GM12878 (cell line): ENCODE results near the gene BCAS4. TPM values are rescaled to one million over a fixed set of nuclear protein-coding genes. Genes with fewer than 3 reads are reported as not detected.

ENCODE experiments used
- ATAC-seq: fragments of 200-7000 bp; cut with Tn5 transposase; 3 replicates; pipeline ENCODE4 v1.9.1; 2020; ENCODE audit warnings: mild to moderate bottlenecking, moderate library complexity
- BruUV-seq: library from RNA; stranded (reverse); fragments of 400-500 nt; replicated peaks from 2 replicates; lab custom pipeline; 2021; lab: Mats Ljungman, UMichigan
- CTCF ChIA-PET: fragments of 300-600 bp; sonication (Branson Sonifier 250); formaldehyde crosslinking; extraction: SDS; loops from one replicate; lab custom pipeline; 2021; ENCODE audit warnings: inconsistent platforms; lab: Yijun Ruan, JAX
- POLR2A ChIA-PET: fragments of 350-600 bp; formaldehyde crosslinking; extraction: SDS; loops from one replicate; lab custom pipeline; 2021; ENCODE audit warnings: inconsistent platforms; lab: Charles Lee
- RAD21 ChIA-PET: fragments of 300-600 bp; sonication (Branson Sonifier 250); formaldehyde crosslinking; loops from one replicate; lab custom pipeline; 2023; ENCODE audit warnings: antibody characterized with exemption; ENCODE audit not compliant: unreplicated experiment; lab: Charles Lee
- SMC1A ChIA-PET: fragments of 300-600 bp; sonication (Branson Sonifier 250); formaldehyde crosslinking; loops from one replicate; lab custom pipeline; 2023; ENCODE audit not compliant: unreplicated experiment, uncharacterized antibody; lab: Charles Lee
- DNase-seq: peaks from one replicate; pipeline ENCODE4 v3.0.0-alpha.2; 2011; ENCODE audit warnings: low read depth, low spot score
- FAIRE-seq: peaks from 3 replicates; lab custom pipeline; 2011; peaks lifted over from hg19 to GRCh38; lab: Jason Lieb, UNC
- H2AFZ ChIP-seq: 2 replicates; pipeline ENCODE4 v1.6.0; 2011; ENCODE audit warnings: low read depth, low read length, control low read depth; ENCODE audit not compliant: control insufficient read depth
- H3K27ac ChIP-seq: 2 replicates; pipeline ENCODE4 v1.5.1; 2011; ENCODE audit warnings: control low read depth; ENCODE audit not compliant: control insufficient read depth, insufficient read depth
- H3K27me3 ChIP-seq, 2 experiments: replicated peaks in 1 of 2; 2 replicates each; pipeline versions ENCODE4 v1.6.0 to v1.6.1; 2011; ENCODE audit warnings: low read length in 1 of 2; ENCODE audit not compliant: control insufficient read depth in 2 of 2, insufficient read depth in 2 of 2
- H3K36me3 ChIP-seq, 2 experiments: 2 replicates each; pipeline ENCODE4 v1.5.1; 2011; ENCODE audit warnings: low read length in 1 of 2; ENCODE audit not compliant: control insufficient read depth in 2 of 2, insufficient read depth in 2 of 2
- H3K4me1 ChIP-seq: 2 replicates; pipeline ENCODE4 v1.6.1; 2011; ENCODE audit warnings: mild to moderate bottlenecking, low read length, moderate library complexity, mixed read lengths; ENCODE audit not compliant: control insufficient read depth, insufficient read depth
- H3K4me2 ChIP-seq: 2 replicates; pipeline ENCODE4 v1.6.0; 2011; ENCODE audit warnings: control low read depth; ENCODE audit not compliant: control insufficient read depth, insufficient read depth
- H3K4me3 ChIP-seq: fragments of 200-600 bp; sonication (generic); 2 replicates; pipeline ENCODE4 v1.5.1; 2016
- H3K79me2 ChIP-seq: 2 replicates; pipeline ENCODE4 v1.6.0; 2011; ENCODE audit warnings: low read length; ENCODE audit not compliant: control insufficient read depth, insufficient read depth
- H3K9ac ChIP-seq: 2 replicates; pipeline ENCODE4 v1.8.0; 2011; ENCODE audit warnings: low read length, control low read depth, mixed read lengths; ENCODE audit not compliant: control insufficient read depth, insufficient read depth
- H3K9me3 ChIP-seq: replicated peaks from 3 replicates; pipeline ENCODE4 v1.5.1; 2011; ENCODE audit warnings: mild to moderate bottlenecking, low read length; ENCODE audit not compliant: control insufficient read depth, insufficient read depth
- H4K20me1 ChIP-seq: 2 replicates; pipeline ENCODE4 v1.6.0; 2011; ENCODE audit not compliant: control insufficient read depth, insufficient read depth
- CUX1 ChIP-seq: IDR thresholded peaks from 2 replicates; pipeline ENCODE4 v1.6.1; 2012; ENCODE audit warnings: improper control_type of control experiment, low read depth, low read length; ENCODE audit not compliant: insufficient replicate concordance
- RBBP5 ChIP-seq: fragments of 200-600 bp; sonication (generic); conservative IDR thresholded peaks from 2 replicates; pipeline ENCODE4 v1.6.1; 2016
- TCF3 ChIP-seq: IDR thresholded peaks from 2 replicates; pipeline ENCODE4 v1.6.1; 2012; ENCODE audit warnings: low read depth, mild to moderate bottlenecking, low read length, borderline replicate concordance; ENCODE audit not compliant: insufficient read depth
- ZNF592 ChIP-seq: fragments of 450-650 bp; IDR thresholded peaks from 2 replicates; pipeline ENCODE4 v1.6.1; 2017; ENCODE audit warnings: mild to moderate bottlenecking, moderate library complexity
- WGBS: methylation state at CpG from one replicate; pipeline ENCODE4 v1.1.6; 2016; ENCODE audit warnings: low lambda C conversion rate; ENCODE audit not compliant: insufficient replicate concordance, insufficient coverage; ENCODE audit errors: missing lambda C conversion rate; 5-methylcytosine and 5-hydroxymethylcytosine counted together
- in situ Hi-C: fragments of 300-500 bp; cut with MboI; formaldehyde crosslinking; loops from 9 replicates; pipeline ENCODE4 v1.14.3; 2018; ENCODE audit warnings: mixed read lengths
- intact Hi-C: fragments of 100-400 bp; cut with micrococcal nuclease; formaldehyde crosslinking; loops from one replicate; pipeline ENCODE4 v1.14.2; 2022; ENCODE audit not compliant: unreplicated experiment
- polyA plus RNA-seq, 11 experiments: library from polyadenylated mRNA; depleted of rRNA in 4 of 11; unstranded in 6 of 11; stranded (reverse) in 5 of 11; fragments of >200 nt; fragmentation: Nextera tagmentation in 4 of 11; fragmentation: Illumina TruSeq in 1 of 11; extraction: Ambion mirVana in 4 of 11; extraction: Trizol in 1 of 11; gene quantifications; 1 replicate in 1 of 11; 2 replicates in 10 of 11; pipeline versions ENCODE4 v1.2.1 to v1.2.3, GENCODE V29; 2011 to 2016; ENCODE audit warnings: inconsistent platforms in 2 of 11, missing spikeins in 2 of 11, low read depth in 1 of 11
- total RNA-seq, 4 experiments: library from RNA; depleted of rRNA in 3 of 4; stranded (reverse); fragments of >200 nt in 3 of 4; fragmentation: Illumina TruSeq in 1 of 4; extraction: Trizol in 1 of 4; gene quantifications; 2 replicates each; pipeline versions ENCODE4 v1.2.1 to v1.2.3, GENCODE V29; 2013 to 2021
- TF ChIP-seq, protein P1 (sequence below): IDR thresholded peaks from 2 replicates; pipeline ENCODE4 v1.6.1; 2011; ENCODE audit warnings: mild to moderate bottlenecking, low read depth, low read length, moderate library complexity; ENCODE audit not compliant: insufficient replicate concordance

Gene BCAS4
- total and polyA plus RNA-seq, 10 of the 15 experiments (the other 5 are each of a cell fraction or from before 2014, with no cell fraction given), result 14.8 to 214 (median 65.3) TPM

DNA sequence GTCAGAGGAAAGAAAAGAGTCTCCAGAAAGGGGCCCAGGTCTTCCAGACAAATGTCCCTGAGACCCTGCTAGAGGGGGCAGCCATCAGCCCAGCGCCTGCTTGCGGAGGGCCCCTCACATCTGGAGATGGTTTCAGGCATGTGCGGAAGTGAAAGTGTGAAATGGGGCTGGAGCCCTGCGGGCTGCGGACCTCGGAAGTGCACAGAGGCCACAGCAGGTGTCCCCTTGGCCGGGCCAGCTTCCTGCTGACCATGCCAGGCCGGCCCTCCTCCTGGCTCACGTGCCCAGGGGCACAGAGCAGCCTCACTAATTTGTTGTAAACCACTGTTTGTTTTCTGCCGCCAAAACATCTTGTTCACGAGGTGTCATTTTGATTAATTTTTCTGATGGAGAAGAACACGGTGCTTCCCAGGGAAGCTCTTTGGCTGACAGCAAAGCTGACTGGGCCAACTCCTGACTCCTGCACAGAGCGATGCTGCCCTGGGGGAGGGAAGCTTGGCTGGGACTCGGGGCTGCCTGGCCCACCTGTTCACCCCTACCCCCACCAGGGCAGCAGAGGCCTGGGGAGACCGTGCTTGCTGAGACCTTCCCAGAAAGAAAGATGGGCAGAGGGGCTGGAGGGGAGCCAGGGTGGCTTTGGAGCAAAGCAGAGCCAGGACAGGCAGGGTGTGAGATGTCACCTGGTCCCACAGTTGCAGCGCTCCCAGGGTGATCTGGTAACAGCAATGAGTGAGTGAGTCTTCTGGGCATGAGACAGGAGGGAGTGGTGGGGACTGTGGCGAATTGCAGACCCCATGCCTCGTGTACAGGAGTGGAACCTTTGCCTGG, 54.2 kb downstream of the BCAS4 start (continued):
- TF ChIP-seq, protein P1, sequence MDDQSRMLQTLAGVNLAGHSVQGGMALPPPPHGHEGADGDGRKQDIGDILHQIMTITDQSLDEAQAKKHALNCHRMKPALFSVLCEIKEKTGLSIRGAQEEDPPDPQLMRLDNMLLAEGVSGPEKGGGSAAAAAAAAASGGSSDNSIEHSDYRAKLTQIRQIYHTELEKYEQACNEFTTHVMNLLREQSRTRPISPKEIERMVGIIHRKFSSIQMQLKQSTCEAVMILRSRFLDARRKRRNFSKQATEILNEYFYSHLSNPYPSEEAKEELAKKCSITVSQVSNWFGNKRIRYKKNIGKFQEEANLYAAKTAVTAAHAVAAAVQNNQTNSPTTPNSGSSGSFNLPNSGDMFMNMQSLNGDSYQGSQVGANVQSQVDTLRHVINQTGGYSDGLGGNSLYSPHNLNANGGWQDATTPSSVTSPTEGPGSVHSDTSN, result no peak
- TF ChIP-seq TCF3, result peak; percentile 94
- TF ChIP-seq ZNF592, result no peak
- no peak for TF ChIP-seq RBBP5
- TF ChIP-seq, all 136 proteins: peak for 24

GRCh38 chr20:50850721-50851286, 55.9 kb downstream of the BCAS4 start:
- Histone ChIP-seq H3K36me3 (peaks cover 6 to 10% of the 10 kb centered on the region in 2 experiments; a peak in 3 of 4 replicates), H3K27ac (peak overlapping the region; percentile 22; the same call in 1 of the 2 replicates), H3K79me2 (peaks cover 4% of the 10 kb centered on the region), H3K4me1 (peaks cover 33% of the 10 kb centered on the region), H3K9ac (no peak overlapping the region), H4K20me1 (no peaks in the 10 kb centered on the region), H3K4me3 (no peak overlapping the region), H3K27me3 (no peaks in the 10 kb centered on the region), H2AFZ (no peak overlapping the region), H3K9me3 (no peaks in the 10 kb centered on the region), H3K4me2 (no peak overlapping the region)
- TF ChIP-seq CUX1, result no peak
- intact Hi-C loops (no loop called here), in situ Hi-C loops (no loop called here)
- no TSS peak for BruUV-seq
- ATAC-seq (no peak), FAIRE-seq (no peak), DNase-seq (no peak)
- SMC1A ChIA-PET, result no interaction called here
- RAD21 ChIA-PET, result no interaction called here
- POLR2A ChIA-PET, result no interaction called here
- 92% methylated on average over 9 of the region's 13 CpGs for WGBS
- CTCF ChIA-PET, result no interaction called here
